ENCODE data around the gene FOXQ1. TPM values are rescaled to one million over a fixed set of nuclear protein-coding genes. Genes with fewer than 3 reads are reported as not detected.
"Not testable (repeated sequence)": the region's sequence is repeated elsewhere in the genome, so short reads cannot be mapped to it uniquely, and the experiment has no call there.

Gene FOXQ1
- total RNA-seq, 1 donor from 2014 or later: 27.9 TPM

- DNase-seq (ENCODE audit: extremely low spot score, unreplicated experiment): no peak
- Mint-ChIP-seq H3K36me3 (peaks cover 11% of the 10 kb centered on the region), H3K27ac (no peak overlapping the region), H3K27me3 (peaks cover 41% of the 10 kb centered on the region), H3K9me3 (peaks cover 6% of the 10 kb centered on the region), H3K4me3 (no peak overlapping the region), H3K4me1 (ENCODE audit: unreplicated experiment) (peaks cover 21% of the 10 kb centered on the region)
- TF ChIP-seq, protein P1, sequence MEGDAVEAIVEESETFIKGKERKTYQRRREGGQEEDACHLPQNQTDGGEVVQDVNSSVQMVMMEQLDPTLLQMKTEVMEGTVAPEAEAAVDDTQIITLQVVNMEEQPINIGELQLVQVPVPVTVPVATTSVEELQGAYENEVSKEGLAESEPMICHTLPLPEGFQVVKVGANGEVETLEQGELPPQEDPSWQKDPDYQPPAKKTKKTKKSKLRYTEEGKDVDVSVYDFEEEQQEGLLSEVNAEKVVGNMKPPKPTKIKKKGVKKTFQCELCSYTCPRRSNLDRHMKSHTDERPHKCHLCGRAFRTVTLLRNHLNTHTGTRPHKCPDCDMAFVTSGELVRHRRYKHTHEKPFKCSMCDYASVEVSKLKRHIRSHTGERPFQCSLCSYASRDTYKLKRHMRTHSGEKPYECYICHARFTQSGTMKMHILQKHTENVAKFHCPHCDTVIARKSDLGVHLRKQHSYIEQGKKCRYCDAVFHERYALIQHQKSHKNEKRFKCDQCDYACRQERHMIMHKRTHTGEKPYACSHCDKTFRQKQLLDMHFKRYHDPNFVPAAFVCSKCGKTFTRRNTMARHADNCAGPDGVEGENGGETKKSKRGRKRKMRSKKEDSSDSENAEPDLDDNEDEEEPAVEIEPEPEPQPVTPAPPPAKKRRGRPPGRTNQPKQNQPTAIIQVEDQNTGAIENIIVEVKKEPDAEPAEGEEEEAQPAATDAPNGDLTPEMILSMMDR (conservative IDR thresholded peaks at IDR 0.05): no peak
Observed at GRCh38 chr6:1317302-1317815, 5.5 kb downstream of the FOXQ1 start.

GRCh38 chr6:1318036-1318435 lies 6.1 kb downstream of the FOXQ1 start:
- no peak for DNase-seq (ENCODE audit: extremely low spot score, unreplicated experiment)
- Mint-ChIP-seq H3K27ac (peak overlapping the region; percentile 72), H3K4me1 (ENCODE audit: unreplicated experiment) (peaks cover 24% of the 10 kb centered on the region), H3K27me3 (peaks cover 44% of the 10 kb centered on the region), H3K36me3 (peaks cover 11% of the 10 kb centered on the region), H3K4me3 (peak overlapping the region; percentile 76), H3K9me3 (peaks cover 6% of the 10 kb centered on the region)
- TF ChIP-seq, protein P1 (conservative IDR thresholded peaks at IDR 0.05): no peak

DNA sequence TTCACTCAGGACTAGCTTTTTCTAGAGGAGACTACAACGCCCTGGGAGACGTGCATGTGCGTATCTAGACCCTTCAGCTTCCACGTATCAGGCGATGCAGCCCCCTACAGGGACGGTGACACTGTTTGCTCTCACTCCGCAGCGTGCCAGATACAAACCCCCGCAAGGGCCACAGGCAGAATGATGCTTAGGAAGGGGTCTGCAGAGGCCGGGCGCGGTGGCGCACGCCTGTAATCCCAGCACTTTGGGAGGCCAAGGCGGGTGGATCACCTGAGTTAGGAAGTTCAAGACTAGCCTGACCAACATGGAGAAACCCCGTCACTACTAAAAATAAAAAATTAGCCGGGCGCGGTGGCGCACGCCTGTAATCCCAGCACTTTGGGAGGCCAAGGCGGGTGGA lies 6.7 kb downstream of the FOXQ1 start:
- not testable (repeated sequence) for DNase-seq (ENCODE audit: extremely low spot score, unreplicated experiment); H3K4me3 Mint-ChIP-seq; H3K9me3 Mint-ChIP-seq
- Mint-ChIP-seq H3K27ac (peak overlapping the region; percentile 72), H3K27me3 (peaks cover 44% of the 10 kb centered on the region), H3K36me3 (peaks cover 11% of the 10 kb centered on the region), H3K4me1 (ENCODE audit: unreplicated experiment) (peaks cover 24% of the 10 kb centered on the region)

DNA sequence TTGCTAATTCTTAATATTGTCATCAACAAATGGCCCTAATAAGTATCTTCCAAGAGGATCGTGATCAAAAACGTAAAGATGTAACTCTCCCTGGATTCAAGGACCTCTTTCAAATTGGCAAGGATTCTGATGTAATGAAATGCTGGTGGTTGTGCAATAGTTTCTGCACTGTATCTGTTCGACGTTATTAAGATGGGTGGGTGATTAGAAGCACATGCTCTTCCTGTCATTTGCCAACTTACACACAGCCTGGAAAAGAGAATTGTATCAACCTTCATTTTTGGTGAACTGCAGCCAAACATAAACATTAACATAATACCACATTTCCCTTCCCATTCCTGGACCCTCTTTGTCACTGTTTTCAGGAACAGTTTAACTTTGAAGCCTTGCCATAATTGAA lies 9.8 kb downstream of the FOXQ1 start:
- TF ChIP-seq, protein P1 (conservative IDR thresholded peaks at IDR 0.05): no peak
- peaks cover 6% of the 10 kb centered on the region for H3K9me3 Mint-ChIP-seq
- H3K4me3 Mint-ChIP-seq: no peak overlapping the region
- no peak for DNase-seq (ENCODE audit: extremely low spot score, unreplicated experiment)
- H3K36me3 Mint-ChIP-seq: peaks cover 7% of the 10 kb centered on the region
- peaks cover 18% of the 10 kb centered on the region for H3K4me1 Mint-ChIP-seq (ENCODE audit: unreplicated experiment)
- peak overlapping the region; percentile 82 for H3K27ac Mint-ChIP-seq
- peaks cover 25% of the 10 kb centered on the region for H3K27me3 Mint-ChIP-seq

DNA sequence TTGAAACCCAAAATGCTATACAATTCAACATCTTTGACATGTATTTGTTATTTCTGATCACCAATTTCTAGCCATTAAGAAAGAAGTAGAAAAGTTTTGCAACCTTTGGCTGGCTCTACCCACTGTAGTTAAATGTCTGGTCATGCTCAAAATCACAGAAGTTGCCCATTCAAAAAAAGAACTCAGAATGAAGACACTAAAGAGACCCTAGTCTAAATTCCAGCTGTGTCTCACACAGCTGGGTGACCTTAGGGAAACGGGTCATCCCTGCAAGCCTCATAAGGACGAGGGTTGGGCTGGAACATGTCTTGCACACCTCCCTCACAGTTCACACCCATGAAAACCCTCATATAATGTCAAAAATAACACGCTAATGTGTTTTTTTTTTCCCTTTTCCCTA lies 10.3 kb downstream of the FOXQ1 start:
- Mint-ChIP-seq H3K27me3 (peaks cover 27% of the 10 kb centered on the region), H3K4me3 (no peak overlapping the region), H3K36me3 (peaks cover 7% of the 10 kb centered on the region), H3K27ac (peak overlapping the region; percentile 82), H3K4me1 (ENCODE audit: unreplicated experiment) (peaks cover 18% of the 10 kb centered on the region), H3K9me3 (peaks cover 6% of the 10 kb centered on the region)
- TF ChIP-seq, protein P1 (conservative IDR thresholded peaks at IDR 0.05): no peak
- no peak for DNase-seq (ENCODE audit: extremely low spot score, unreplicated experiment)

GRCh38 chr6:1322696-1323219 lies 10.9 kb downstream of the FOXQ1 start:
- H3K36me3 Mint-ChIP-seq: peaks cover 7% of the 10 kb centered on the region
- peaks cover 6% of the 10 kb centered on the region for H3K9me3 Mint-ChIP-seq
- H3K4me3 Mint-ChIP-seq: no peak overlapping the region
- H3K27me3 Mint-ChIP-seq: peaks cover 29% of the 10 kb centered on the region
- peaks cover 18% of the 10 kb centered on the region for H3K4me1 Mint-ChIP-seq (ENCODE audit: unreplicated experiment)
- no peak for DNase-seq (ENCODE audit: extremely low spot score, unreplicated experiment)
- peak overlapping the region; percentile 82 for H3K27ac Mint-ChIP-seq
- TF ChIP-seq, protein P1 (conservative IDR thresholded peaks at IDR 0.05): no peak

Data from type B pancreatic cell (in vitro differentiated cells).